ENCODE data around the gene RNLS. TPM values are rescaled to one million over a fixed set of nuclear protein-coding genes. Genes with fewer than 3 reads are reported as not detected.

The RNLS gene
- total RNA-seq, 1 experiment from 2014 or later, result not detected

DNA sequence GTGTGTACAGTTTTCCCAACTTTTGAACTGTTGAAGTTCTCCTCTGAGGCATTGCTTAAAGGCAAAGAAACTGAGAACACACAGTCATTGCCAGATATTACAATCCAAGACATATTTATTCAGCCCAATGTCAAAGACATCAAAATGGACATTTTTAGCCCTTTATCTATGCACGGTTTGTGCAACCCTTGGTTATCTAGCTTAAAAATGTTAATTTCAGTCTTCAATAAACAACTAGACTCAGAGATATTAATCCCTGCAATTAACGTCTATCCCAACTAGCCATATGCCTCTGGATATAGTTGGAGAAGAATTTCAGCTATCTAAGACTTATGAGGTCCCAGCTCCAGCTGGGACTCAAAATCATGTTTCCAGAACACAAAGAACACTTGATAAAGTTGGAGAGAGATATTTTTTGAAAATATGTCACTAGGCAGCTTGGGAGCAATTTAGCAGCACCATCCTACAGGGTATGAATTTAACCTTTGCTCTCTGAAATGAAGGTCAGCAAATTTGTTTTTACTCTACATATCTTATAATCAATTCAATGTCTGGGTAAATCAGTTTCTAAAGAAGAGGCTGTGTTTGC, 357.0 kb downstream of the RNLS start:
- Histone ChIP-seq H3K27me3 (ENCODE audit: insufficient read depth, low read length) (no peaks in the 10 kb centered on the region), H3K4me1 (ENCODE audit: control insufficient read depth in 1 of 2, insufficient read depth in 2 of 2, low read length in 2 of 2) (peaks cover 0 to 6% of the 10 kb centered on the region in 2 experiments; a peak in 1 of 4 replicates), H3K9me2 (ENCODE audit: insufficient read depth) (no peaks in the 10 kb centered on the region), H3K4me2 (ENCODE audit: low read length) (no peak overlapping the region), H3K9ac (ENCODE audit: low read length) (no peak overlapping the region), H3K36me3 (ENCODE audit: control insufficient read depth in 1 of 2, insufficient read depth in 2 of 2, low read length in 2 of 2) (no peaks in the 10 kb centered on the region), H3K27ac (ENCODE audit: low read depth, low read length) (no peak overlapping the region), H3K9me3 (ENCODE audit: control insufficient read depth in 1 of 2, insufficient read depth in 1 of 2, low read depth in 1 of 2, low read length in 2 of 2) (no peaks in the 10 kb centered on the region), H3K4me3 (replicated peaks in 1 of 2; ENCODE audit: low read depth in 1 of 2, low read length in 2 of 2) (no peak overlapping the region), H4K20me1 (ENCODE audit: insufficient read depth) (no peaks in the 10 kb centered on the region), H3K79me2 (ENCODE audit: insufficient read depth, low read length) (no peaks in the 10 kb centered on the region), H2AFZ (ENCODE audit: low read depth, low read length, poor library complexity, severe bottlenecking) (no peak overlapping the region)
- no peak for TF ChIP-seq EGR1 (IDR thresholded peaks at IDR 0.05; ENCODE audit: low read depth)
- no peak for TF ChIP-seq REST (IDR thresholded peaks at IDR 0.05; ENCODE audit: low read depth)
- TF ChIP-seq ZFX (IDR thresholded peaks at IDR 0.05), result no peak
- no peak for TF ChIP-seq EZH2 (IDR thresholded peaks at IDR 0.05)
- no peak for TF ChIP-seq SRF (IDR thresholded peaks at IDR 0.05; ENCODE audit: low read depth)
- no peak for TF ChIP-seq ELF1 (IDR thresholded peaks at IDR 0.05; ENCODE audit: borderline replicate concordance, low read depth)
- TF ChIP-seq TCF7L2 (IDR thresholded peaks at IDR 0.05; ENCODE audit: borderline replicate concordance, extremely low read depth, insufficient read depth, insufficient read length), result no peak
- no peak for TF ChIP-seq POLR2AphosphoS5 (IDR thresholded peaks at IDR 0.05; ENCODE audit: low read depth, low read length)
- TF ChIP-seq, protein P1, sequence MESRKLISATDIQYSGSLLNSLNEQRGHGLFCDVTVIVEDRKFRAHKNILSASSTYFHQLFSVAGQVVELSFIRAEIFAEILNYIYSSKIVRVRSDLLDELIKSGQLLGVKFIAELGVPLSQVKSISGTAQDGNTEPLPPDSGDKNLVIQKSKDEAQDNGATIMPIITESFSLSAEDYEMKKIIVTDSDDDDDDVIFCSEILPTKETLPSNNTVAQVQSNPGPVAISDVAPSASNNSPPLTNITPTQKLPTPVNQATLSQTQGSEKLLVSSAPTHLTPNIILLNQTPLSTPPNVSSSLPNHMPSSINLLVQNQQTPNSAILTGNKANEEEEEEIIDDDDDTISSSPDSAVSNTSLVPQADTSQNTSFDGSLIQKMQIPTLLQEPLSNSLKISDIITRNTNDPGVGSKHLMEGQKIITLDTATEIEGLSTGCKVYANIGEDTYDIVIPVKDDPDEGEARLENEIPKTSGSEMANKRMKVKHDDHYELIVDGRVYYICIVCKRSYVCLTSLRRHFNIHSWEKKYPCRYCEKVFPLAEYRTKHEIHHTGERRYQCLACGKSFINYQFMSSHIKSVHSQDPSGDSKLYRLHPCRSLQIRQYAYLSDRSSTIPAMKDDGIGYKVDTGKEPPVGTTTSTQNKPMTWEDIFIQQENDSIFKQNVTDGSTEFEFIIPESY (IDR thresholded peaks at IDR 0.05; ENCODE audit: extremely low read depth, insufficient replicate concordance, low read length), result no peak
- TF ChIP-seq RAD21 (IDR thresholded peaks at IDR 0.05; ENCODE audit: low read depth), result no peak
- TF ChIP-seq FOSL1 (IDR thresholded peaks at IDR 0.05; ENCODE audit: low read depth), result no peak
- TF ChIP-seq ATF3 (IDR thresholded peaks at IDR 0.05), result no peak
- no peak for TF ChIP-seq SP1 (IDR thresholded peaks at IDR 0.05; ENCODE audit: low read depth)
- no peak for TF ChIP-seq CEBPB (IDR thresholded peaks at IDR 0.05; ENCODE audit: low read depth)
- no peak for TF ChIP-seq EZH2phosphoT487 (IDR thresholded peaks at IDR 0.05; ENCODE audit: borderline replicate concordance)
- TF ChIP-seq SIN3A (IDR thresholded peaks at IDR 0.05; ENCODE audit: low read depth), result no peak
- TF ChIP-seq, protein P2, sequence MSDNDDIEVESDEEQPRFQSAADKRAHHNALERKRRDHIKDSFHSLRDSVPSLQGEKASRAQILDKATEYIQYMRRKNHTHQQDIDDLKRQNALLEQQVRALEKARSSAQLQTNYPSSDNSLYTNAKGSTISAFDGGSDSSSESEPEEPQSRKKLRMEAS (IDR thresholded peaks at IDR 0.05), result no peak
- no peak for TF ChIP-seq ZNF274 (IDR thresholded peaks at IDR 0.05; ENCODE audit: low read depth, low read length)
- TF ChIP-seq CBX3 (IDR thresholded peaks at IDR 0.05; ENCODE audit: low read depth), result no peak
- TF ChIP-seq POLR2A (IDR thresholded peaks at IDR 0.05; ENCODE audit: borderline replicate concordance, extremely low read depth, insufficient read depth, insufficient read length), result no peak
- ChIA-PET RAD21 (ENCODE audit: low non-redundant PET in 1 of 2, low total read pairs in 2 of 2, uncharacterized antibody in 2 of 2, unreplicated experiment in 2 of 2) (no interaction called here), POLR2A (no interaction called here), CTCF (no interaction called here)
- DNase-seq (ENCODE audit: low read depth, low spot score), result no peak
- intact Hi-C loops (cut with micrococcal nuclease), result no loop called here
- no TSS peak for BruUV-seq (replicated peaks)
- ATAC-seq, result no peak

All from HCT116 (cell line).